HG02678 (cell line): Measurements from ENCODE around the gene PSAP.
"Not testable (repeated sequence)": the region's sequence is repeated elsewhere in the genome, so short reads cannot be mapped to it uniquely, and the experiment has no call there.

ENCODE experiments used
- ATAC-seq: cut with Tn5 transposase; IDR thresholded peaks from one replicate; pipeline ENCODE4 v1.9.1; 2021; ENCODE audit warnings: mild to moderate bottlenecking, moderate library complexity; ENCODE audit not compliant: unreplicated experiment

Gene PSAP

GRCh38 chr10:71874680-71875354 is 23.8 kb upstream of the PSAP start:
- ATAC-seq, result not testable (repeated sequence)

DNA sequence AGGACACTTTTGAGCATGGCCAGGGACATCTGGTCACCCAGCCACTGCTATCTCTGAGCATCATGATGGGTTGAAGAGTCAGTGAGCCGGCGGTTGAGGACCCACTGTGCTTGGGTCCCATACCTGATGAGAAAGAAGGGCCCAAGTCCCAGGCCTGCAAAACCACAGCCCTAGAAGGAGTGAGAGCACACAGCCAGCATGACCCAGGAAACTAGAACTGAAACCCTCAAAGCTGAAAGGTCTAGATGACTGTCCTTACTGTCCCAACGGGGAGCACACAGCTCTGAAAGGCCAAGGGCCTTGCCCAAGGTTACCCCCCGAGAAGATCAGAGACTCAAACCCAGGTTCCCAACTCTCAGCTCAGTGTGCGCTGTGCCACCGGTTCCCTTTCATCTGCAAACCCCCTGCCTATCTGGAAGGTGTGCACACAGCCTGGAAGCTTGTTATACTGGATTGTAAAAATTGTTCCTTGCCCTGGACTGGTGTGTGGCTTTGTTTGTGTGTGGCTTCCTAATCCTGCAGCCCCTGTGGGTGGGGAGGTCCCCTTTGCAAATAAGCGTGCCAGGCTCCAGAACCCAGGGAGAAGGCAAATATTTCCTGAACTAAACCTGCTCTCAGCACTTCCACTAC is 22.6 kb upstream of the PSAP start:
- peak; percentile 97 for ATAC-seq

GRCh38 chr10:71869601-71870000 is 18.6 kb upstream of the PSAP start:
- ATAC-seq, result not testable (repeated sequence)

GRCh38 chr10:71868192-71868697 is 17.2 kb upstream of the PSAP start:
- no peak for ATAC-seq

DNA sequence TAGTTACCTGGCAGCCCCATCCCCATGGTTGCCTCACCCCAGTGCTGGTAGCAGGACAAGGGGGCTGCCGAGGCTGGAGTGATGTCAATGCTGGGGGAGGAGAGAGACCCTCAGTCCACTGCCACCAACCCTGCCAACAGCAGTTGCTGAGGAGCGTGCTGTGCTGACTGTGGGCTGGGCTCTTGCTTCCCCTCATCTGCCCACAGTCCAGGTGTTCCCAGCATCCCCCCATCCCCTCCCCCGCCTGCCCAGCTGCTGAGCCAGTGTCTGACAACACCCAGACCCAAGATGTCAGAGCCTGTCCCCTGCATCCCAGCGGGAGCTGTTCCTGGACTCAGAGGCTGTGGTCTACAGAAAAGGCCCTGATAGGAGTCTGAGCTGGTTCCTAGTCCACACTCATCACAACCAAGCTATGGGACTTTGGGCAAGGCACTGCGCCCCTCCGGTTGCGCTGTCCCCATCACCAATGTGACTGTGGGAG is 14.6 kb upstream of the PSAP start:
- ATAC-seq, result no peak

- ATAC-seq, result no peak
These were observed 13.9 kb upstream of the PSAP start for GRCh38 chr10:71864911-71865361.

DNA sequence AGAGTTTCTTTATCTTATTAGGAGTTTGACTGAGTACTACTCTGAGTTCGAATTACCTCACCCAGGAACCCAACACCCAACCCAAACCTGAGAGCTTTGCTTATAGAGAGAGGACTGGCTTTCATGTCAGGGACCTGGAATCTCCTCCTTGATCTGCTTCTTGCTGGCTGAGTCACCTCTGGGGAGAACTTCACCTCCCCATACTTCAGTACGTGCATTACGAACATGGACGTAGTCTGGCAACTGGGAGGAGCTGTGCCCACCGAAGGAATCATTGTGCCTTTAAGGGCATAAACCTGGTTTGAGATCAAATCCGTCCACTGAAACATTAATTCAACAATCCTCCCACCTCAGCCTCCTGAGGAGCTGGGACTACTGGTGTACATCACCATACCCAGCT is 12.2 kb upstream of the PSAP start:
- ATAC-seq, result no peak

DNA sequence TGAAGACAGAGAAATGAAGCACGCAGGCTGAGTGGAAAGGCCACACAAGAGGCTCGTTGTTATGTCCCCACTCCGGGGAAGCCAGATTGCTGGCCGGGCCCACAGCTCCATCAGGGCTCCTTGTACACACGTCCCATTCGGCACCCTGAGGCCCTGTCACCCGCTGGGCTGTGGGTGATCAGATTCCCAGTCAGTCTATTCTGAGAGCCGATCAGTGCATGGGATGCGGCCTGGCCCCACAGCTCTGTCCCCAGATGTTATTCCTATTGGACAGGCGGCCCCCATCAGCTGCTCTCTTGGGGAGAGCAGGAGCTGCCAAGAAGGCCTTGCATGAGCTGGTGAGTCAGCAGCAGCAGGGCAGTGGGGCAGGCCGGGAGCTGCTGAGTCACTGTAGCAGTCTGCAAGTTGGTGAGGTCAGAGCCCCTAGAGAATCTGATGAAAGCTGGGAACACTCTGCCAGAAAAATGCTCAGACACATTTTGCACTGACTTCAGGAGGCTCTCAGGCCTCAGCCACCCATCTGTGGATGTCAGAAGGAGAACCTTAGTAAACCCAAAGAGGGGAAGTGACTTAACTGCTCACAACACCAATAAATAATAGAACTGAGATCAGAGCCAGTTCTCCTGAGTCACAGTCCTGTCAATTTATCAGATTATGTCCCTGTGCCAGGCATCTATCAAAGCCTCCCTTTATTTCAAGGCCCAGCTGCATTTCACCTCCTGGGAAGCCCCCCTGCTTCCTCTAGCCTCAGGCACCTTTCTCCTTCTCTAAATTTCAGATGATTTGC is 9.4 kb upstream of the PSAP start:
- no peak for ATAC-seq

- no peak for ATAC-seq
These were observed 7.2 kb upstream of the PSAP start for GRCh38 chr10:71857934-71858890.

DNA sequence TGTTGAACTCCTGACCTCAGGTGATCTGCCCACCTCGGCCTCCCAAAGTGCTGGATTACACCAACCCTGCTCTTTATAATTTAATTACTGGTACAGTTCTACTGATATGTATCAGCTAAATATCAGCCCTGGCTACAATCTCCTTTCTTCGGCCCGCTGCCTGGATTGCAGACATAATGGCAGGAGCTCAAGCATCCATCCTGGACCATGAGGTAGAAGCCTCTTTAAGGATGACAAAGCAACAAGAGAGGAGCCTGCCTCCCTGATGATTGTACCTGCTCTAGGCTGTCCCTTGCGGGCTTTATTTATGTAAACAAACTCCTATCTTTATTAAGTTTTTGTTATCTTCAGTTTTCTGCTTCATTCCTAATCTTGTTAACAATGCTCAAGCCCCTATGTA is 5.6 kb upstream of the PSAP start:
- no peak for ATAC-seq

GRCh38 chr10:71854031-71854430 is 3.0 kb upstream of the PSAP start:
- ATAC-seq, result no peak

DNA sequence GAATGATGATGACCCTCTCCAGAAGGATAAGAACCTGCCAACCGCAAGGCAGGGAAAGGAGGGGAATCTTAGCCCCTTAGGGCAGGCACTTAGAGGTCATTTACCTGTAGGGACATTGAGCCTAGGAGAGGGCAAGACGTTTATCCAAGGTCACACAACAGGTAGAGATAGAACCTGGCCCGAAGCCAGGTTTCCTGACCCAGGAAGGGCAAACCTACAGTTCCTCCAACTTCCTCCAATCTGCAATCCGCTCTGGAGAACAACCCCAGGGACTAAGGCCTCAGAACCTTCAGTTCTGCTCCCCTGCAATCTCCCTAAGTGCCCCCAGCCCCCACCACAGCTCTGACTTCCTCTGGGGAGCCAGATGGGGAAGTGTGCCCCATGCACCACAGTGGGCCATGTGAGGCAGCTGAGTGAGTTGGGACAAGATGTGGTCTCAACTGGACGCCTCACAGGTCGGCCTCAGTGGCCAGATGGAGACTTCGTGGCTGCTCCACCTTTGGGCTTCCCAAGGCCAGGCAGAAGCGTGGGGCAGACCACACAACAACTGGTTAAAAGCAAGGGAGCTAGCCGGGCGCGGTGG is 1.4 kb upstream of the PSAP start:
- ATAC-seq, result no peak

DNA sequence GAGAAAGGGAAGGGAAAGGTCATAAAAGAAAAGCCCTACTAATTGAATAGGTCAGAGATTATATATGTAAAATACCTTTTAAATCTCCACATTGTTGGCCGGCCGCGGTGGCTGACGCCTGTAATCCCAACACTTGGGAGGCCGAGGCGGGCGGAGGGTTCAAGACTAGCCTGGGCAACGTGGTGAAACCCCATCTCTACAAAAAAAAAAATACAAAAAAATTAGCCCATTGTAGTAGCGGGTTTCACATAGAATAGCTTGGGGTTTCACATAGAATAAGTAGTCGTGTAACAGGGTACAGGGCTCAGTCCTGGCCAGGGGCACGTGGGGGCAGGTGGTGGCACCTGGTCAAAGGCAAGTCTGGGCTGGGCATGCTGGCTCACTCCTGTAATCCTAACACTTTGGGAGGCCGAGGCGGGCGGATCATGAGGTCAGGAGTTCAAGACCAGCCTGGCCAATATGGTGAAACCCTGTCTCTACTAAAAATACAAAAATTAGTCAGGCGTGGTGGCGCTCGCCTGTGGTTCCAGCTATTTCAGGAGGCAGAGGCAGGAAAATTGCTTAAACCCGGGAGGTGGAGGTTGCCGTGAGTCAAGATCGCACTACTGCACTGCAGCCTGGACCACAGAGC is 529 bp upstream of the PSAP start:
- ATAC-seq, result peak; percentile 7

DNA sequence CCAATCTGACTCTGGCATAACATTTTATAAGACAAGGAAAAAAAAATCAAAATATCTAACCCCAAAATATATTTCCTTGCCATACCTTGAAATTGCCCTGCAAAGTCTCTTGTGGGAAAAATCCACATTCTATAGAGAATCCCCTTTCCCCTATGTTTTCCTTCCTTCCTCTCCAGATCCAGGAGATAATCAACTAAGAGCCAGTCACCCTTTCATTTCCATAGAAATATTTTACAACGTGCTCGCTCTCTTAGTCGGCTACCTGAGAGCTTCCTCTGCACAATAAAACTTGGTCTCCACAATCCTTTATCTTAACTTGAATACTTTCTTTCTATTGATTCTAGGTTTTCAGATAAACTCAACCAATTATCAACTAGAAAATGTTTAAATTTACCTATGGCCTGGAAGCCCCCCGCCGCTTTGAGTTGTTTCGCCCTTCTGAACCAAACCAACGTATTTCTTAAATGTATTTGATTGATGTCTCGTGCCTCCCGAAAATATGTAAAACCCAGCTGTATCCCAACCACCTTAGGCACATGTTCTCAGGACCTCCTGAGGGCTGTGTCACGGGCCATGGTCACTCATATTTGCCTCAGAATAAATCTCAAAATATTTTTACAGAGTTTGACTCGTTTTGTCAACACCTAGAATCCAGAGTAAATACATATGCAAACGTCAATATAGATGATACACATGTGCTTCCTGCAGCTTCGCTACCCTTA is 869 bp downstream of the PSAP start:
- no peak for ATAC-seq

- ATAC-seq, result no peak
These were observed 1.6 kb downstream of the PSAP start for GRCh38 chr10:71849461-71849908.

DNA sequence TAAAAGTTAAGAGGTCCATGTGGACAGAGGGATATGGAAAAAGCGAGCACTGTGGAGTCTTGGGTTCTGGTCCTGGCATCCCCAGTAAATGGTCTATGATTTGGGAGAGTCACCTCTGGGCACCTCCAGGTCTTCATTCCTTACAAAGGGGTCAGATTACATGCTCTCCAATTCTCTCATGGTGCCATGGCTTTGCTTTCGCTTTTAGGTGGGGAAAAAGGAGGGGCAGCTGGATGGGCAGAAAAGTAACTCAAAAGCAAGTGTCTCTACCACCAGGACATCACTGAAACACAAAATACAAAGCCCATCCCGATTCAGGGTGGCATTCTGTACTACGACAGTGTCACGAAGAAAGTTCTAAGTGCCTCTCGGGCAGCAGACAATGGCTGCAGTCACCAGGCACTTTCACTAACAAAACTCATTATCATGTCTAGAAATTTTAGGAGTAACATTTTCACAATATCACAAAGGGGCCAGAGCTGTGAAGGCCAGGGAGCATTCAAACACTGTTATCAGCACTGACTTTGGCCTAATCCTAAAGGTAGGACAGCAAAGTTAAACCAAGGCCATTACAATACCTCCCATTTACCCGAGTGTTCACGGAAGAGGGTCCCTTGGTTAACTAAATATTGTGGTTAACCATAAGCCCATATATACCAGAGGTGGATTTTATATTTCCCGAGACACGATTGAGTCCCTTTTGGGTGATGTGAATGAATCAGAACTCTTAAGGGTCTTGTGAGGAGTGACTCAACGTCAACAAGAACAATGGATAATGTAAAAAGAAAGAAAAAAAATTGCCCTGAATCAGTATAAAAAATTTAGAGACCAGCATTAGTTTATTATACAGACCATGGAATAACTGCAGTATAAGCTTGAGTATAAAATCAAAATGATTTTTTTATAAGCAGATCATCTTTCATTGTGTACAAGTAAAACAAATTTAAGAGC is 2.5 kb downstream of the PSAP start:
- no peak for ATAC-seq

GRCh38 chr10:71847418-71847817 is 3.6 kb downstream of the PSAP start:
- ATAC-seq, result no peak

DNA sequence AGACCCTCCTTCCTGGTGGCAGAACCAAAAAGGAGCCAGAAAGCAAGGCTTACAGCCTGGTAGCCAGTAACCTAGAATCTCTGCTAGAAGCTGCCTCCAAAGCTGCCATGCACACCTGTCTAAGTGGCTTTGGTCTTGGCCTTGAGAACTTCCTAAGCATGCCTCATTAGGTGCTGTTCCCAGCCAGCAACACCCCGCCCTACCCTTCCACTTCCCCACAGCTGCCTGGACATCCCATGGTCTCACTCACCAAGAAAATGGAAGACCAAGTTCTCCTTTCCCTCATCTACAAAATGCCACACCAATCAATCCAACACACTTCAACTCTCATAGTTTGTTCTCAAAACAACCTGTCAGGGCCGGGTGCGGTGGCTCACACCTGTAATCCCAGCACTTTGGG is 4.2 kb downstream of the PSAP start:
- ATAC-seq, result no peak
